ENCODE measurements around the gene PRR7.

- TF ChIP-seq CTCF (conservative IDR thresholded peaks at IDR 0.05; ENCODE audit: low read depth, low read length) (no peak), POLR2A (IDR thresholded peaks at IDR 0.05; ENCODE audit: low read depth, low read length) (no peak), ELK1 (IDR thresholded peaks at IDR 0.05; ENCODE audit: borderline replicate concordance, low read depth, low read length) (no peak), CEBPB (IDR thresholded peaks at IDR 0.05; ENCODE audit: low read depth, low read length) (no peak), RFX5 (IDR thresholded peaks at IDR 0.05; ENCODE audit: low read depth, low read length) (no peak), RAD21 (IDR thresholded peaks at IDR 0.05; ENCODE audit: low read length) (no peak), RCOR1 (IDR thresholded peaks at IDR 0.05; ENCODE audit: insufficient replicate concordance, low read length) (no peak), SMC3 (IDR thresholded peaks at IDR 0.05; ENCODE audit: low read depth, low read length) (no peak)
Measured at GRCh38 chr5:177502886-177503285, 56.3 kb downstream of the PRR7 start.

Data from IMR-90 (cell line).